Astrocyte (in vitro differentiated cells and primary cell): ENCODE data around the gene GPA33. TPM values are rescaled to one million over a fixed set of nuclear protein-coding genes. Genes with fewer than 3 reads are reported as not detected.

Experiments used
- DNase-seq: peaks from one replicate; pipeline ENCODE4 v3.0.0-alpha.2; 2010; ENCODE audit warnings: low read depth
- FAIRE-seq: peaks from 2 replicates; lab custom pipeline; 2011; peaks lifted over from hg19 to GRCh38; lab: Jason Lieb, UNC
- H2AFZ ChIP-seq: 2 replicates; pipeline ENCODE4 v1.6.0; 2012; ENCODE audit warnings: low read depth, low read length, inconsistent platforms
- H3K27ac ChIP-seq: 2 replicates; pipeline ENCODE4 v1.5.1; 2011; ENCODE audit warnings: low read depth, low read length, inconsistent platforms
- H3K27me3 ChIP-seq: 2 replicates; pipeline ENCODE4 v1.6.0; 2011; ENCODE audit warnings: low read length, inconsistent platforms; ENCODE audit not compliant: insufficient read depth
- H3K36me3 ChIP-seq: 2 replicates; pipeline ENCODE4 v1.5.1; 2011; ENCODE audit warnings: low read length, inconsistent platforms; ENCODE audit not compliant: insufficient read depth
- H3K4me1 ChIP-seq: 2 replicates; pipeline ENCODE4 v1.5.1; 2011; ENCODE audit warnings: low read length, inconsistent platforms; ENCODE audit not compliant: insufficient read depth
- H3K4me2 ChIP-seq: 2 replicates; pipeline ENCODE4 v1.6.0; 2012; ENCODE audit warnings: low read length, inconsistent platforms
- H3K4me3 ChIP-seq: 2 replicates; pipeline ENCODE4 v1.5.1; 2011; ENCODE audit warnings: low read depth, mild to moderate bottlenecking, low read length, inconsistent platforms; ENCODE audit not compliant: insufficient read depth
- H3K79me2 ChIP-seq: 2 replicates; pipeline ENCODE4 v1.6.0; 2012; ENCODE audit warnings: mild to moderate bottlenecking, low read length, inconsistent platforms; ENCODE audit not compliant: insufficient read depth
- H3K9ac ChIP-seq: 2 replicates; pipeline ENCODE4 v1.6.0; 2012; ENCODE audit warnings: mild to moderate bottlenecking, low read length, inconsistent platforms
- H3K9me3 ChIP-seq: 2 replicates; pipeline ENCODE4 v1.5.1; 2012; ENCODE audit warnings: low read depth, mild to moderate bottlenecking, low read length, inconsistent platforms; ENCODE audit not compliant: insufficient read depth
- H4K20me1 ChIP-seq: 2 replicates; pipeline ENCODE4 v1.6.0; 2012; ENCODE audit warnings: low read length, inconsistent platforms; ENCODE audit not compliant: insufficient read depth
- H3K27ac Mint-ChIP-seq: one replicate; pipeline ENCODE4 v1.8.0; 2021; ENCODE audit warnings: mild to moderate bottlenecking, mixed read lengths; ENCODE audit not compliant: unreplicated experiment
- H3K27me3 Mint-ChIP-seq: one replicate; pipeline ENCODE4 v1.8.0; 2021; ENCODE audit warnings: low read depth, mixed read lengths; ENCODE audit not compliant: unreplicated experiment
- H3K36me3 Mint-ChIP-seq: one replicate; pipeline ENCODE4 v1.8.0; 2021; ENCODE audit warnings: low read depth, mixed read lengths; ENCODE audit not compliant: unreplicated experiment
- H3K4me1 Mint-ChIP-seq: one replicate; pipeline ENCODE4 v1.8.0; 2021; ENCODE audit warnings: low read depth, mixed read lengths; ENCODE audit not compliant: unreplicated experiment
- H3K4me3 Mint-ChIP-seq: one replicate; pipeline ENCODE4 v1.8.0; 2021; ENCODE audit warnings: mild to moderate bottlenecking, moderate library complexity, mixed read lengths; ENCODE audit not compliant: unreplicated experiment
- H3K9me3 Mint-ChIP-seq: one replicate; pipeline ENCODE4 v1.8.0; 2021; ENCODE audit warnings: mild to moderate bottlenecking, mixed read lengths; ENCODE audit not compliant: unreplicated experiment
- CTCF ChIP-seq: IDR thresholded peaks from 2 replicates; pipeline ENCODE4 v1.5.1; 2011; ENCODE audit warnings: low read depth, mild to moderate bottlenecking, inconsistent platforms, low read length, moderate library complexity; ENCODE audit not compliant: insufficient read depth
- EZH2 ChIP-seq: IDR thresholded peaks from 2 replicates; pipeline ENCODE4 v1.6.1; 2012; ENCODE audit warnings: mild to moderate bottlenecking, low read length, inconsistent platforms; ENCODE audit not compliant: insufficient read depth
- total RNA-seq: library from RNA; stranded (reverse); gene quantifications from 2 replicates; pipeline ENCODE4 v1.2.1, GENCODE V29; 2021

Gene GPA33
- total RNA-seq, 1 donor from 2014 or later = 1.2 TPM

GRCh38 chr1:167110586-167110985 lies 20.4 kb upstream of the GPA33 start:
- Histone ChIP-seq H3K4me1 (no peaks in the 10 kb centered on the region), H3K9ac (no peak overlapping the region), H3K79me2 (no peaks in the 10 kb centered on the region), H3K4me3 (no peak overlapping the region), H3K4me2 (no peak overlapping the region), H3K36me3 (no peaks in the 10 kb centered on the region), H2AFZ (no peak overlapping the region), H4K20me1 (no peaks in the 10 kb centered on the region), H3K27me3 (peaks cover 6% of the 10 kb centered on the region), H3K9me3 (no peaks in the 10 kb centered on the region), H3K27ac (no peak overlapping the region)
- H3K9me3 Mint-ChIP-seq = peaks cover 14% of the 10 kb centered on the region
- no peak for TF ChIP-seq EZH2
- DNase-seq (no peak), FAIRE-seq (no peak)
- H3K4me3 Mint-ChIP-seq = no peak overlapping the region
- peaks cover 4% of the 10 kb centered on the region for H3K4me1 Mint-ChIP-seq
- H3K27me3 Mint-ChIP-seq = peaks cover 12% of the 10 kb centered on the region
- no peak overlapping the region for H3K27ac Mint-ChIP-seq
- H3K36me3 Mint-ChIP-seq = peaks cover 12% of the 10 kb centered on the region

- H3K9ac ChIP-seq = no peak overlapping the region
- no peaks in the 10 kb centered on the region for H3K36me3 ChIP-seq
- H3K27me3 Mint-ChIP-seq = peaks cover 2% of the 10 kb centered on the region
- no peak overlapping the region for H2AFZ ChIP-seq
- H3K4me1 ChIP-seq = no peaks in the 10 kb centered on the region
- H3K79me2 ChIP-seq = no peaks in the 10 kb centered on the region
- H3K4me2 ChIP-seq = no peak overlapping the region
- FAIRE-seq = no peak
- H3K4me3 Mint-ChIP-seq = no peak overlapping the region
- H3K9me3 ChIP-seq = no peaks in the 10 kb centered on the region
- H3K4me3 ChIP-seq = no peak overlapping the region
- no peak overlapping the region for H3K27ac Mint-ChIP-seq
- H3K27ac ChIP-seq = no peak overlapping the region
- peaks cover 14% of the 10 kb centered on the region for H3K9me3 Mint-ChIP-seq
- peaks cover 8% of the 10 kb centered on the region for H3K4me1 Mint-ChIP-seq
- TF ChIP-seq CTCF (no peak), EZH2 (no peak)
- H3K27me3 ChIP-seq = peaks cover 8% of the 10 kb centered on the region
- H4K20me1 ChIP-seq = no peaks in the 10 kb centered on the region
- peaks cover 12% of the 10 kb centered on the region for H3K36me3 Mint-ChIP-seq
- DNase-seq = no peak
Measured at GRCh38 chr1:167109125-167109524, 18.9 kb upstream of the GPA33 start.

- Histone ChIP-seq H3K4me3 (no peak overlapping the region), H3K9ac (no peak overlapping the region), H3K9me3 (no peaks in the 10 kb centered on the region), H3K4me2 (no peak overlapping the region), H3K27ac (no peak overlapping the region), H3K27me3 (peaks cover 11% of the 10 kb centered on the region), H2AFZ (no peak overlapping the region), H3K4me1 (no peaks in the 10 kb centered on the region), H4K20me1 (no peaks in the 10 kb centered on the region), H3K79me2 (no peaks in the 10 kb centered on the region), H3K36me3 (no peaks in the 10 kb centered on the region)
- Mint-ChIP-seq H3K27me3 (peaks cover 2% of the 10 kb centered on the region), H3K27ac (no peak overlapping the region), H3K4me3 (no peak overlapping the region), H3K36me3 (peaks cover 12% of the 10 kb centered on the region), H3K4me1 (peaks cover 11% of the 10 kb centered on the region), H3K9me3 (peaks cover 10% of the 10 kb centered on the region)
- DNase-seq (peak; percentile 48), FAIRE-seq (no peak)
- TF ChIP-seq CTCF (no peak), EZH2 (no peak)
Measured at GRCh38 chr1:167107456-167107855, 17.3 kb upstream of the GPA33 start.
